Loucy (cell line): ENCODE data around the gene COL4A3.

Source experiments
- EZH2phosphoT487 ChIP-seq: fragments of 200-600 bp; IDR thresholded peaks from 2 replicates; pipeline ENCODE4 v1.6.1; 2018; ENCODE audit warnings: antibody characterized with exemption, mild to moderate bottlenecking, moderate library complexity, borderline replicate concordance
- TF ChIP-seq, protein P1 (sequence below): fragments of 200-600 bp; sonication (generic); conservative IDR thresholded peaks from 2 replicates; pipeline ENCODE4 v1.5.1; 2014; ENCODE audit warnings: mild to moderate bottlenecking, antibody characterized with exemption, low read length

DNA sequence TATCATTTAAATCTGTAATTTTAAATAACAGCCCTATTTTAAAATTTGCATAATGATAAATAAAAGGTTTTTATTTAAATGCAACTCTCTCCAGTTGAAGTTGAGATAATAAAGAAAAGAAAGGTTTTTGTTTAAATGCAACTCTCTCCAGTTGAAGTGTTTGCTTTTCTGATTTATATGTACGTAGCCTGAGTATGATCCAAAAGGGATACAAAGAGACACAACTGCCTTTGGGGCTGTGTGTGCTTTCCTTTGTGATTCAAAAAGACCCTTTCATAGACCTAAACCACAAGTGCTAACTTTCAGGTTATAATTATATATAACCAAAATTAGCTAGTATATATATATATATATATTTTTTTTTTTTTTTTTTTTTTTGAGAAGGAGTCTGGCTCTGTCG is 84.5 kb downstream of the COL4A3 start:
- TF ChIP-seq, protein P1, sequence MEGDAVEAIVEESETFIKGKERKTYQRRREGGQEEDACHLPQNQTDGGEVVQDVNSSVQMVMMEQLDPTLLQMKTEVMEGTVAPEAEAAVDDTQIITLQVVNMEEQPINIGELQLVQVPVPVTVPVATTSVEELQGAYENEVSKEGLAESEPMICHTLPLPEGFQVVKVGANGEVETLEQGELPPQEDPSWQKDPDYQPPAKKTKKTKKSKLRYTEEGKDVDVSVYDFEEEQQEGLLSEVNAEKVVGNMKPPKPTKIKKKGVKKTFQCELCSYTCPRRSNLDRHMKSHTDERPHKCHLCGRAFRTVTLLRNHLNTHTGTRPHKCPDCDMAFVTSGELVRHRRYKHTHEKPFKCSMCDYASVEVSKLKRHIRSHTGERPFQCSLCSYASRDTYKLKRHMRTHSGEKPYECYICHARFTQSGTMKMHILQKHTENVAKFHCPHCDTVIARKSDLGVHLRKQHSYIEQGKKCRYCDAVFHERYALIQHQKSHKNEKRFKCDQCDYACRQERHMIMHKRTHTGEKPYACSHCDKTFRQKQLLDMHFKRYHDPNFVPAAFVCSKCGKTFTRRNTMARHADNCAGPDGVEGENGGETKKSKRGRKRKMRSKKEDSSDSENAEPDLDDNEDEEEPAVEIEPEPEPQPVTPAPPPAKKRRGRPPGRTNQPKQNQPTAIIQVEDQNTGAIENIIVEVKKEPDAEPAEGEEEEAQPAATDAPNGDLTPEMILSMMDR: no peak
- TF ChIP-seq EZH2phosphoT487: no peak
